HepG2 (cell line): ENCODE results near the gene NPAS2. TPM values are rescaled to one million over a fixed set of nuclear protein-coding genes. Genes with fewer than 3 reads are reported as not detected.
A peak's percentile ranks its signal among the peaks of the same experiment; 100 is the strongest.

ENCODE experiments used
- ARID2 ChIP-seq: sonication (generic); formaldehyde crosslinking; IDR thresholded peaks from 2 replicates; pipeline ENCODE4 v1.8.1; 2022; ENCODE audit warnings: mild to moderate bottlenecking, missing genetic modification reagents, borderline replicate concordance
- CEBPZ ChIP-seq: IDR thresholded peaks from 2 replicates; pipeline ENCODE4 v1.6.1; 2012; ENCODE audit warnings: low read length, improper control_type of control experiment
- EEA1 ChIP-seq: sonication (generic); formaldehyde crosslinking; IDR thresholded peaks from 2 replicates; pipeline ENCODE4 v1.5.1; 2020; ENCODE audit warnings: mild to moderate bottlenecking, missing genetic modification reagents, borderline replicate concordance
- HNRNPLL ChIP-seq: fragments of 200-400 bp; formaldehyde crosslinking; IDR thresholded peaks from 2 replicates; pipeline ENCODE4 v1.6.1; 2017; ENCODE audit warnings: mild to moderate bottlenecking, low read depth, low read length; ENCODE audit not compliant: poor library complexity, severe bottlenecking
- NONO ChIP-seq, 2 experiments: fragments of 450-650 bp in 1 of 2; sonication (generic) in 1 of 2; formaldehyde crosslinking in 1 of 2; IDR thresholded peaks in 1 of 2; conservative IDR thresholded peaks in 1 of 2; 2 replicates each; pipeline versions ENCODE4 v1.6.1 to v1.8.0; 2017 to 2022; ENCODE audit warnings: mild to moderate bottlenecking in 1 of 2, missing genetic modification reagents in 1 of 2, moderate library complexity in 1 of 2
- NR2F1 ChIP-seq, 2 experiments: fragments of 450-650 bp in 1 of 2; formaldehyde crosslinking in 1 of 2; IDR thresholded peaks; 2 replicates each; pipeline versions ENCODE4 v1.5.0 to v1.6.1; 2016 to 2020; ENCODE audit warnings: mild to moderate bottlenecking in 1 of 2, missing compliant biosample characterization in 1 of 2, missing genetic modification reagents in 1 of 2, moderate library complexity in 1 of 2
- PCBP1 ChIP-seq: fragments of 200-400 bp; formaldehyde crosslinking; IDR thresholded peaks from 2 replicates; pipeline ENCODE4 v1.6.1; 2017; ENCODE audit warnings: mild to moderate bottlenecking, low read depth, low read length, borderline replicate concordance
- PHF5A ChIP-seq: IDR thresholded peaks from one replicate; pipeline ENCODE4 v1.6.1; 2018; ENCODE audit warnings: low read depth, missing genetic modification reagents; ENCODE audit not compliant: unreplicated experiment
- RBM39 ChIP-seq: fragments of 200-400 bp; formaldehyde crosslinking; IDR thresholded peaks from one replicate; pipeline ENCODE4 v1.6.1; 2018; ENCODE audit warnings: antibody characterized with exemption, mild to moderate bottlenecking, low read depth, low read length; ENCODE audit not compliant: poor library complexity, severe bottlenecking
- SETDB1 ChIP-seq: sonication (generic); formaldehyde crosslinking; IDR thresholded peaks from 2 replicates; pipeline ENCODE4 v1.5.1; 2020; ENCODE audit warnings: missing genetic modification reagents, mild to moderate bottlenecking, borderline replicate concordance
- SMYD3 ChIP-seq: sonication (generic); formaldehyde crosslinking; IDR thresholded peaks from 2 replicates; pipeline ENCODE4 v1.8.1; 2023; ENCODE audit warnings: mild to moderate bottlenecking, missing genetic modification reagents
- YY1 ChIP-seq: IDR thresholded peaks from 2 replicates; pipeline ENCODE4 v1.6.1; 2011; ENCODE audit warnings: low read length, low read depth, moderate library complexity, mild to moderate bottlenecking; ENCODE audit not compliant: insufficient read depth, insufficient replicate concordance
- ZBTB38 ChIP-seq: sonication (generic); formaldehyde crosslinking; IDR thresholded peaks from 2 replicates; pipeline ENCODE4 v1.5.1; 2020; ENCODE audit warnings: mild to moderate bottlenecking, missing genetic modification reagents
- ZNF414 ChIP-seq: sonication (generic); formaldehyde crosslinking; IDR thresholded peaks from 2 replicates; pipeline ENCODE4 v1.5.0; 2020; ENCODE audit warnings: missing genetic modification reagents
- ZNF891 ChIP-seq: sonication (generic); formaldehyde crosslinking; IDR thresholded peaks from 2 replicates; pipeline ENCODE4 v1.5.0; 2020; ENCODE audit warnings: mild to moderate bottlenecking, missing genetic modification reagents
- ZSCAN9 ChIP-seq: IDR thresholded peaks from 2 replicates; pipeline ENCODE4 v1.6.1; 2016; ENCODE audit warnings: borderline replicate concordance
- polyA plus RNA-seq, 8 experiments: library from polyadenylated mRNA; depleted of rRNA in 3 of 8; stranded (reverse) in 7 of 8; unstranded in 1 of 8; fragments of >200 nt; fragmentation: Illumina TruSeq in 4 of 8; extraction: Trizol in 4 of 8; gene quantifications; 2 replicates each; pipeline versions ENCODE4 v1.2.1 to v1.2.3, GENCODE V29; 2011 to 2016; ENCODE audit warnings: low read depth in 4 of 8, missing spikeins in 1 of 8, mixed read lengths in 1 of 8; ENCODE audit not compliant: insufficient read depth in 1 of 8
- total RNA-seq, 5 experiments: library from RNA; depleted of rRNA; stranded (reverse); fragments of >200 nt; fragmentation: Illumina TruSeq; extraction: Trizol; gene quantifications; 2 replicates each; pipeline ENCODE4 v1.2.3, GENCODE V29; 2016; ENCODE audit warnings: low read depth in 1 of 5
- TF ChIP-seq, protein P1 (sequence below): sonication (generic); formaldehyde crosslinking; IDR thresholded peaks from 2 replicates; pipeline ENCODE4 v1.4.0; 2020; ENCODE audit warnings: missing genetic modification reagents
- TF ChIP-seq, protein P2 (sequence below): sonication (generic); formaldehyde crosslinking; IDR thresholded peaks from 2 replicates; pipeline ENCODE4 v1.8.0; 2022; ENCODE audit warnings: missing genetic modification reagents, low read depth, mild to moderate bottlenecking, borderline replicate concordance
- TF ChIP-seq, protein P3 (sequence below): sonication (generic); formaldehyde crosslinking; IDR thresholded peaks from 2 replicates; pipeline ENCODE4 v1.4.0; 2020; ENCODE audit warnings: missing genetic modification reagents

The NPAS2 gene
- total and polyA plus RNA-seq, 2 of the 13 experiments (the other 11 are each of a cell fraction or from before 2014, with no cell fraction given): 14.8 to 37.5 TPM

- TF ChIP-seq, protein P1, sequence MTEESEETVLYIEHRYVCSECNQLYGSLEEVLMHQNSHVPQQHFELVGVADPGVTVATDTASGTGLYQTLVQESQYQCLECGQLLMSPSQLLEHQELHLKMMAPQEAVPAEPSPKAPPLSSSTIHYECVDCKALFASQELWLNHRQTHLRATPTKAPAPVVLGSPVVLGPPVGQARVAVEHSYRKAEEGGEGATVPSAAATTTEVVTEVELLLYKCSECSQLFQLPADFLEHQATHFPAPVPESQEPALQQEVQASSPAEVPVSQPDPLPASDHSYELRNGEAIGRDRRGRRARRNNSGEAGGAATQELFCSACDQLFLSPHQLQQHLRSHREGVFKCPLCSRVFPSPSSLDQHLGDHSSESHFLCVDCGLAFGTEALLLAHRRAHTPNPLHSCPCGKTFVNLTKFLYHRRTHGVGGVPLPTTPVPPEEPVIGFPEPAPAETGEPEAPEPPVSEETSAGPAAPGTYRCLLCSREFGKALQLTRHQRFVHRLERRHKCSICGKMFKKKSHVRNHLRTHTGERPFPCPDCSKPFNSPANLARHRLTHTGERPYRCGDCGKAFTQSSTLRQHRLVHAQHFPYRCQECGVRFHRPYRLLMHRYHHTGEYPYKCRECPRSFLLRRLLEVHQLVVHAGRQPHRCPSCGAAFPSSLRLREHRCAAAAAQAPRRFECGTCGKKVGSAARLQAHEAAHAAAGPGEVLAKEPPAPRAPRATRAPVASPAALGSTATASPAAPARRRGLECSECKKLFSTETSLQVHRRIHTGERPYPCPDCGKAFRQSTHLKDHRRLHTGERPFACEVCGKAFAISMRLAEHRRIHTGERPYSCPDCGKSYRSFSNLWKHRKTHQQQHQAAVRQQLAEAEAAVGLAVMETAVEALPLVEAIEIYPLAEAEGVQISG: no peak
- TF ChIP-seq PCBP1 (no peak), EEA1 (CRISPR knock-in tag) (0 out of 2 replicates have a peak, but pooled peaks have one; percentile 35), ARID2 (peak; percentile 84; the same call in 1 of the 2 replicates), YY1 (no peak), HNRNPLL (no peak), RBM39 (no peak), ZSCAN9 (CRISPR knock-in tag) (no peak), ZNF891 (no peak), NONO (IDR thresholded peaks at IDR 0.05) (no peak), NONO (CRISPR knock-in tag; conservative IDR thresholded peaks at IDR 0.05) (0 out of 2 replicates have a peak, but pooled peaks have one; percentile 42), SETDB1 (CRISPR knock-in tag) (no peak), NR2F1 (CRISPR knock-in tag; IDR thresholded peaks at IDR 0.05) (no peak), ZBTB38 (CRISPR knock-in tag) (peak; percentile 47; the same call in 1 of the 2 replicates), ZNF414 (CRISPR knock-in tag) (no peak), SMYD3 (no peak), PHF5A (no peak), CEBPZ (no peak)
- TF ChIP-seq, protein P2, sequence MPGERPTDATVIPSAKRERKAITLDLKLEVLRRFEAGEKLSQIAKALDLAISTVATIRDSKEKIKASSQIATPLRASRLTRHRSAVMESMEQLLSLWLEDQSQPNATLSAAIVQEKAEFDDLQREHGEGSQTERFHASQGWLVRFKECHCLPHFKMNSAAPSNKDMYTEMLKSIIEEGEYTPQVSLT: no peak
- TF ChIP-seq, protein P3, sequence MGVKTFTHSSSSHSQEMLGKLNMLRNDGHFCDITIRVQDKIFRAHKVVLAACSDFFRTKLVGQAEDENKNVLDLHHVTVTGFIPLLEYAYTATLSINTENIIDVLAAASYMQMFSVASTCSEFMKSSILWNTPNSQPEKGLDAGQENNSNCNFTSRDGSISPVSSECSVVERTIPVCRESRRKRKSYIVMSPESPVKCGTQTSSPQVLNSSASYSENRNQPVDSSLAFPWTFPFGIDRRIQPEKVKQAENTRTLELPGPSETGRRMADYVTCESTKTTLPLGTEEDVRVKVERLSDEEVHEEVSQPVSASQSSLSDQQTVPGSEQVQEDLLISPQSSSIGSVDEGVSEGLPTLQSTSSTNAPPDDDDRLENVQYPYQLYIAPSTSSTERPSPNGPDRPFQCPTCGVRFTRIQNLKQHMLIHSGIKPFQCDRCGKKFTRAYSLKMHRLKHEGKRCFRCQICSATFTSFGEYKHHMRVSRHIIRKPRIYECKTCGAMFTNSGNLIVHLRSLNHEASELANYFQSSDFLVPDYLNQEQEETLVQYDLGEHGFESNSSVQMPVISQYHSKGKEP (CRISPR knock-in tag): 0 out of 2 replicates have a peak, but pooled peaks have one; percentile 69
Measured at GRCh38 chr2:101004620-101005325, 184.8 kb downstream of the NPAS2 start (continued).
